SW480 (cell line): Measurements from ENCODE around the gene TMEM134.

ENCODE experiments used
- DNase-seq: peaks from one replicate; pipeline ENCODE4 v3.0.0-alpha.2; 2016; ENCODE audit warnings: low spot score

Gene TMEM134

DNA sequence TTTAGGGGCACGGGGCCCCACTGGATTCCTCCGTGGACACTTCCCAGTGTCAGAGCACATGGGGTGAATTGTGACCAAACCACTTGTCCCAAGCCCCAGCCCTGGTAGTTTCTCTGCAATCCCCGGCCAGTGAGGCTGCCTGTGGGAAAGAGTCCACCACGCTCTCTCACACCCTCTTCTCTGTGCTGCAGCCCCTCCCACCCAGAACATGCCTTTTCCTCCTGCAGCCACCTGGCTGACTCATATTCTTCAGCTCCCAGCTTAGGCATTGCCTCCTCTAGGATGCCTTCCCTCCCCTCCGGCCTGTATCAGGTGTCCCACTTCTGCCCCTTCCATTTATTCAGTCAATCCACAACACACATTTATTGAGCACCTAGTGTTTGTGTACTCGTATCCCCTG is 46.2 kb downstream of the TMEM134 start:
- peak; percentile 66 for DNase-seq

DNA sequence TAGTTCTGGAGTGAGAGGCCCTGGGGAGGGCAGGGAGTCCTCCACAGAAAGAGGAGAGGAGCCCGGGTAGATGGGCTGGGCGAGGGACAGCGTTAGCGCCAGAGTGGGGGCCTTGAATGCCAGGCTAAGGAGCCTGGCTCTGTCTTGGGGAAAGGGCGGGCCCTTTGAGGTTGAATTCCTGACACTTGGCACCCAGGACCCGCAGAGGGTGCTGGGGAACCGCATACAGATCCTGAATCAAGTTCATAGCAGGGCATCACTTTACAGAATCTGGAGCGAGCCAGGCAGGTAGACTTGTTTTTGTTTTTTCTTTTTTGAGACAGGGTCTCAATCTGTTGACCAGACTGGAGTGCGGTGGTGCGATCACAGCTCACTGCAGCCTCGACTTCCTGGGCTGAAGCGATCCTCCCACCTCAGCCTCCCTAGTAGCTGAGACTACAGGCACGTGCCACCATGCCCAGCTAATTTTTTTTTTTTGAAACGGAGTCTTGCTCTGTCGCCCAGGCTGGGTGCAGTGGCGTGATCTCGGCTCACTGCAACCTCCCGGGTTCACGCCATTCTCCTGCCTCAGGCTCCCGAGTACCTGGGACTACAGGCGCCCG is 47.5 kb downstream of the TMEM134 start:
- DNase-seq: no peak

DNA sequence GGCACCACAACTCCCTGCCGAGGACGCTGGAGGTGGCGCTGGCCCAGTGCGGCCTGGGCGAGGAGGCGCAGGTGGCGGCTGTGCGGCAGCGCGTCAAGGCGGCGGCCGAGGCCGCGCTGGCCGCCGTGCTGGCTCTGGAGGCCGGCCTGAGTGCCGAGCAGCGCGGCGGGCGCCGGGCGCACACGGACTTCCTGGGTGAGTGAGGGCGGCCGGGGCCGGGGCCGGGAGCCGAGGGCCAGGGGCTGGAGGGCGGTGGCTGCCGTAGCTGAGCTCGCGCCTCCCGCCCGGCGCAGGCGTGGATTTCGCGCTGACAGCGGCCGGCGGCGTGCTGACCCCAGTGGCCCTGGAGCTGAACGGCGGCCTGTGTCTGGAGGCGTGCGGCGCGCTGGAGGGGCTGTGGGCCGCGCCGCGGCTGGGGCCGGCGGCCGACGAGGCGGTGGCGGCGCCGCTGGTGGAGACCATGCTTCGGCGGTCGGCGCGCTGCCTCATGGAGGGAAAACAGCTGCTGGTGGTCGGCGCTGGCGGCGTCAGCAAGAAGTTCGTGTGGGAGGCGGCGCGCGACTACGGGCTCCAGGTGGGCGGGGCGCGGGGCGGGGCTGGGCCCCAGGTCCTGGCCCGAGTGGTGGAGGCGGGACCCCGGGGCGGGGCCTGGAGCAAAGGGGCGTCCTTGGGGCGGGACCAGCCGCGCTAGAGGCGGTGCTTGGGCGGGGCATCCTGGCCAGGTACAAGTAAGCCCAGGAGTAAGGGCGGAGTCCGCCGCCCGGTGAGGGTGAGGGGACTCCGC is 48.2 kb downstream of the TMEM134 start:
- DNase-seq: peak; percentile 91

DNA sequence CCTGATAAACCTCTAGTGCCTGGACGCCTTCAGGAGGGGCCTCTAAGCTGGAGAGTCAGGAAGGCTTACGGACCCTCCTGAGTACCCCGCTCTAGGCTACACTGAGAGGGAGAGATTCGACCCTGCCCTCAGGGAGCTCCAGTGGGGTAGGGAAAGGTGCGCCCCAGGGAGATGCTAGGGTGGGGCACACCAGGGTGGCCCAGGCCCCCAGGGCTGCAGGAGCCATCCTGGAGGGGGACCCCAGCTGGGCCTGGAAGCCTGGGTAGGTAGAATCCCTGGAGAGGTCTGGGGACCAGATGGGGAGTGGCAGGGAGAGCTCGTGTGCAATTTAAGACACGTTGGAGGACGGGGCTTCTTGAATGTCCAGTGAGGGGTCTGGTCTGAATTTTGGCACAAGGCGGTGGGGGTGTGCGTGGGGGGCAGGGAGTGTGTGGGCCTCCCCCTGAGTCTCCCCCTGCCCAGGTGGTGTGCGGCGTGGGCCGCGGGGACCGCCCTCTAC is 48.9 kb downstream of the TMEM134 start:
- DNase-seq: no peak

DNA sequence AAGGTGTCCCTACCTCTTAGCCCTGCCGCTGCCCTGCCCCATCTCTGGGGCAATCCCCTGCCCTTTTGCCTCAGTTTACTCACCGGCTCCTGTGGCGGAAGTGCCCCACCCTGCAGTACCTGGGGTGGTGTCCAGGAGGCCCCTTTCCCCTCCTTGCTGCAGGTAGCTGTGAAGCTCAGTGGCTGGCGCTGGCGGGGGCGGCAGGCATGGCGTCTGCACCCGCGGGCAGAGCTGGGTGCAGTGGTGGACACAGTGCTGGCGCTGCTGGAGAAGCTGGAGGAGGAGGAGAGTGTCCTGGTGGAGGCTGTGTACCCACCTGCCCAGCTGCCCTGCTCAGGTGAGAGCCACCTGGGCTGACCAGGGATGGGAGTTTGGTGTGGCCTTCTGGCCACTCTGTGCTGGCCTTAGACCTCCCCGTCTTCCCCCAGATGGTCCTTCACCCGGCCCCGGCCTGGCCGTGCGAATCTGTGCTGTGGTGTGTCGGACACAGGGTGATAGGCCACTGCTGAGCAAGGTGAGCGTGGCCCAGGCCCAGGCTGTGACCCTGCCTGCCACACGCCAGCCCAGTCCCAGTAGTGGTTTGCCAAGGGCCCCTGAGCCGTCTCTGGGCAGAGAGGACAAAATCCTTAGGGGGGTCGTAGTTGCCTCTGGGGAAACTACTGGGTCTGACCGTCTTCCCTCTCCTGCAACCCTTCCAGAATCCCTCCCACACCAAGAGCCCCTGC is 49.6 kb downstream of the TMEM134 start:
- no peak for DNase-seq

DNA sequence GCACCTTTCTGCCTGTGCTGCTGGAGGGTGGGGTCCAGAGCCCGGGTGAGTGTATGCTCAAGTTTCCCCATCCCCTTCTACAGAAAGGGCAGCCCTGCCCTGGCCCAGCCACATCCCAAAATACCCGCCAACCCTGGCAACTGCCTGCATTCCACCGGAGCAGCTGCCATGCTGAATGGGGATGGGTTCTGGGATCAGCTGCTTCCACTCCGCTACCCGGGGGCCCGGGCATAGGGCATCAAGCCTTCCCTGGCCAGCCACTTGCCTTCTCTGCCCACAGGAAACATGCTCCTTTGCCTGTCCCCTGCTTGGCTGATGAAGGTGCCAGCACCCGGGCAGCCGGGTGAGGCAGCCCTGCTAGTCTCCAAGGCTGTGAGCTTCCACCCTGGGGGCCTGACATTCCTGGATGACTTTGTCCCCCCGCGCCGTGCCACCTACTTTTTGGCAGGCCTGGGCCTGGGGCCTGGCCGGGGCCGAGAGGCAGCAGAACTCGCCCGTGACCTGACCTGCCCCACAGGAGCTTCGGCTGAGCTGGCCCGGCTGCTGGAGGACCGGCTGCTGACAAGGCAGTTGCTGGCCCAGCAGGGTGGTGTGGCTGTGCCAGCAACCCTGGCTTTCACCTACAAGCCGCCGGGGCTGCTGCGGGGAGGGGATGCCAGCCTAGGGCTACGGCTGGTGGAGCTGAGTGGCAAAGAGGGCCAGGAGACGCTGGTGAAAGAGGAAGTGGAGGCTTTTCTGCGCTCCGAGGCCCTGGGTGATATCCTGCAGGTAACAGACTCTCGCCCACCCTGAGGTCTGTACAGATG is 50.4 kb downstream of the TMEM134 start:
- no peak for DNase-seq

DNA sequence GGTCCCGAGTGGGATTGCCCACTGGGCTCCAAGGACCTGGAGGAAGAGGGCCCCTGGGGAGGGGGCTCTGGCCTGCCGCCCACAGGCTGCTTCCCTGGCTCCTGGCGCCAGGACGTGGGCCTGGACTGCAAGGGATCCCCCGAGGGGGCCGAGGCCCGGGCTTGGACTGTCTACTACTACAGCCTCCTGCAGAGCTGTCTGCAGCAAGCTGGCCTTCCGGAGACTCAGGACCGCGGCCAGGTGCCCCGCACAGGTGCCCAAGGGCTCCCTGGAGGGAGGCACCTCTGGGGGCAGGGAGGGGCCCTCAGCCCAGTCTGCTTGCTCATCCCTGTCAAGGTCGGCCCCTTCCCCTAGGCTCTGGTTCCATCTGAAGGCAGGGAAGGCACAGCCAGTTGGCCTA is 51.6 kb downstream of the TMEM134 start:
- DNase-seq: no peak

DNA sequence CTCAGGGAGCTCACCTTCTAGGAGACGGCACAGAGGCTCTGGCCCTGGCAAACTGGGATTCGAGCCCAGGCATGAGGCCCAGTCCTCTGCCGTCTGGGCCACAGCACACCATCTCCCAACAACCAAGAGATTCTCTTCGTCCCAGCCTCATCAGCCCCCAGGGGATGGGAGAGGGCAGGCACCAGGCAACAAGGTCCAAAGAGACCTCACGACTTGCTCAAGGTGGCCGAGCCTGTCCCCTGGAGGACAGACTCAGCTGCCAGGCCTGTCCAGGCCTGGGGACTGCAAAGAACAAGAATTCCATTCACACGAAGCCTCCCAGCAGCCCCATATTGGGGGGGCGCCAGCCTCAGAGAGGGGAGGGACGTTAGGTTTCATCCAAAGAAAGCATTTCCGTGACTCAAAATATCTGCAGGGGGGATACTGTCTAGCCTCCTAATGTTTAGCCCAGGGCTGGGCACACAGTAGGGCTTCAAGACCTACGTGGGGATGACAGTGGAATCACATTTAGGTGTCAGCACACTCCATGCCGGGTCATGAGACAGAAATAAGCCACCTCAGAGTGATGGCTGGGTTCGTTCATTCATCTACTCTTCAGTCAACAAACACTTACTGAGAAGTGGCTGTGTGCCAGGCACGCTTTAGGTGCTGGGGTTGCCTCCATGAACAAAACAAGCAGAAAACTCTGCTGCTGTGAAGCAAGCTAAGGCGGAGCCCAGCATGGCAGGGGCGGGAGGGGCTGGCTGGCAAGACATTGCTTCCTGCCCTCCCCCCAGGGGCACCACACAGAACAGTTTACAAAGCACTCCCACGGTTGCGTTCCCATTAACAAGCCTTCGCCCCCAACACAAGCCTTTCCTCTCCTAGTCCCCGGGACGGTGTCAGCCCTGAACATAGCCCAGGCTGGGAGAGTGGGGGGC is 52.4 kb downstream of the TMEM134 start:
- no peak for DNase-seq

DNA sequence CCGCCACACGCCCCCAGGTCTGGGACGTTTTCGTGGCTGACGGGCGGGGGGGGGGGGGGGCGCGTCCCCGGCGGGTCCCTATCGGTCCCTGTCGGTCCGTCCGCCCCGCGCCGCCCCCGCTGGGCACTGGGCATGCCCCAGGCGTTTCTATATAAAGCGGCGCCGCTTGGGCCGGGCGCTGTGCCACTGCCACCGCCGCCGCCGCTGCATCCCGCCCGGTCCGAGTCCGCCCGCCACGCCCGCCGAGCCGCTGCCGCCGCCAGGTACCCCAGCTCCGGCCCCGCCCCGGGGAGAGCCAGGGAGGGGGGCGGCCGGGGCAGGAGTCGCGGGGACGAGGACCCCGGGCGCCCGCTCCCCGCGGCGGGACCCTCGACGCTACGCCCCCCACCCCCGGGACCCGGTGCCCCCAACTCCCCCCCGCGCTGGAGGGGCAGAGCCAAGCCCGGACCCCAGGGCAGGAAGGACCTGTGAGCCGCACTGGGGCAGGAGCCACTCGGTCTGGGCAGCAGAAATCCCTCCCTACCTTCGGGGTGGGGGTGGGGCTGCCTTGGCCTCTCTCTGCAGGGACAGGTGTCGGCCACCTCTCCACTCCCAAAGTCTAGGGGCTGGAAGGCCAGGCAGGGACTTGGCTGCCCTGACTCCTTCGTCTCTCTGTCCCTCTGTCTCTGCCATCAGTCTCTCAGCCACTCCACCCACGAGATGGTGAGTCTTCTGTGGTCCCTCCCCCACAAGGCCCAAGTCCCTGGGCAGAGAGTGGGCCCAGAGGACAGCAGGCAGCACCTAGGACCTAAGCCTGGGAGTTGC is 53.3 kb downstream of the TMEM134 start, which contains the start of gene CARNS1:
Gene CARNS1, plus strand, starts transcription at position 178 of the 804 bp plus-strand sequence. Its CDS starts 522 bp downstream, at position 700.
- DNase-seq: no peak

DNA sequence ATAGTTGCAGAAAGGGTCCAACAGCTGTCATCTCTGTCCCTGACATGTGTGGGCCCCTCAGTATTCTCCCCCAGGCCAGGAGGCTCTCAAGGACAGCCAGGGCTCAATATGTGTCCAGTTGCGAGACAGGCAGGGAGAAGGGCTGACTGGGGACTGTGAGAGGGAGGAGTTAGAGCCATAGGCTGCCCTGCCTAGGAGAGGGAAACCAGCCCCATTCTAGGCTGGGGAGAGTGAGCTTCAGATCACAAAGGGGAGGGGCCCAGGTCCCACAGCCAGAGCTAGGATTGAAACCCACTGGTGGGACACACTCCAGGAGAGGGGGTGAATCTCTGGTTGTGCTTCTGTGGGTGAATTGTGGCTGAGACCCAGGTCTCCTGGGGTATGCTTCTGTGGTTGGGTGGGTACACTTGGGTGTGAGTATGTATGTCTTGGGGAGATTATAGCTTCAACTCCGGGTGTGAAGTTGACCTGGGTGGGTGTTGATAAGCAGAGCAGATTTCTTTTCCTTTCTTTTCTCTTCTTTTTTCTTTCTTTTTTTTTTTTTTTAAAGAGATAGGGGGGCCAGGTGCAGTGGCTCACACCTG is 55.7 kb downstream of the TMEM134 start:
- DNase-seq: no peak

DNA sequence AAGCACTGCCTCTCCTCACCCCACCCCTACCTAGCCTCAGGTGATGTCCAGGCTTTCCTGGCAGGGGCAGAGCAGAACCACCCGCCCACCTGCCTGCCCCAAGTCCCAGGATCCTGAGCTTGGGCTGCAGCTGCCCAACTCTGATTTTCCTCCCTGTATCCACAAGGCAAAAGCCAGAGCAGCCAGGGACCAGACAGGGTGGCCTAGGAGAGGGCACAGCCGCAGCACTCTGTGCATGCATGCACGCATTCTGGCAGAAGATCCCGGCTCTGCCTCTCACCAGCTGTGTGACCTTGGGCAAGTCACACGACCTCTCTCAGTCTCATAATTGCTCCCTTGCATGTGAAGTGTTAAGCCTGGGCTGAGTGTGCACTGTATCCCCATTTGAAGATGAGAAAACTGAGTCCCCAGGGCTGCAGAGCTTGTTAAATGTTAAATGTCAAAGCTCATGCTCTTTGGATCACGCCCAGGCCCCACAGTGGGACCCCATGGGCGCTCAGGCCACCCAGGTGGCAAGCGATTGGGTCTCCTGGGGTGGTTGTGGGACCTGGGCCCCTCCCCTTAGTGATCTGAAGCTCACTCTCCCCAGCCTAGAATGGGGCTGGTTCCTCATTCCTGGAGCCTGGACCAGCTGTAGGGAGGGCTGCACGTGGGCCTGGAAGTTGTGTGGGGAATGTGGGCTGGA is 56.4 kb downstream of the TMEM134 start:
- no peak for DNase-seq

DNA sequence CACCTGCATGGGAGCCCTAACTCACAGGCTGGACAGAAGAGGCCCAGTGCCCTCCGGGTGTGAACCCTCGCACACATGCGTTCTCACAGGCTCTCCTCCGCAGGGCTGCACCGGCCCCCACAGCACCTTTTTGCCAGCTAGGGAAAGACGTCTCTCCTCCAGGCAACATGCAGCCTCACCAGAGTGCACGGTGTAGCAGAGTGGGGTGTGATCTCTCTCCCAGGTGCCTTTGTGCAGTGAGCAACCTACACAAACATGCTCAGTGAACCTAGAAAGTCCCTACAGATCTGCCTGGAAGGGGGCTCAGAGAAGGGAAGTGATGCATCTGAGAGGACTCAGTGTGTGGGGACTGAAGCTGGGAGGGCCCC is 57.3 kb downstream of the TMEM134 start:
- DNase-seq: no peak
